Stomach (tissue), 9 donors: ENCODE measurements around the gene ANKFN1. TPM values are rescaled to one million over a fixed set of nuclear protein-coding genes. Genes with fewer than 3 reads are reported as not detected.

Experiments
- DNase-seq, 2 donors: peaks; one replicate each; pipeline versions ENCODE4 v3.0.0 to v3.0.0-alpha.2; 2013 to 2019
- H3K27ac ChIP-seq, 5 donors: fragments of 200-600 bp in 4 of 5; sonication (generic) in 4 of 5; one replicate each; pipeline ENCODE4 v1.5.1; 2013 to 2019; ENCODE audit warnings: mild to moderate bottlenecking in 1 of 5, moderate library complexity in 1 of 5
- H3K27me3 ChIP-seq, 3 donors: fragments of 200-600 bp; sonication (generic); one replicate each; pipeline ENCODE4 v1.5.1; 2017 to 2019; ENCODE audit warnings: mixed run types in 1 of 3
- H3K36me3 ChIP-seq, 4 donors: fragments of 200-600 bp; sonication (generic); 1 replicate in 3 of 4; 2 replicates in 1 of 4; pipeline ENCODE4 v1.5.1; 2016 to 2019
- H3K4me1 ChIP-seq, 4 donors: fragments of 200-600 bp; sonication (generic); one replicate each; pipeline ENCODE4 v1.5.1; 2016 to 2019
- H3K4me3 ChIP-seq, 4 donors: fragments of 200-600 bp; sonication (generic) in 3 of 4; one replicate each; pipeline ENCODE4 v1.5.1; 2016 to 2019; ENCODE audit warnings: mild to moderate bottlenecking in 1 of 4
- H3K9me3 ChIP-seq, 4 donors: fragments of 200-600 bp; sonication (generic); one replicate each; pipeline ENCODE4 v1.5.1; 2016 to 2019
- EP300 ChIP-seq: sonication (generic); formaldehyde crosslinking; IDR thresholded peaks from one replicate; pipeline ENCODE4 v1.6.1; 2017; ENCODE audit warnings: antibody characterized with exemption
- POLR2A ChIP-seq, 4 donors: fragments of 450-650 bp; IDR thresholded peaks; one replicate each; pipeline ENCODE4 v1.6.1; 2016; ENCODE audit warnings: antibody characterized with exemption in 4 of 4, control low read depth in 2 of 4, mild to moderate bottlenecking in 1 of 4, moderate library complexity in 1 of 4
- POLR2AphosphoS5 ChIP-seq, 3 donors: sonication (generic); formaldehyde crosslinking; IDR thresholded peaks; one replicate each; pipeline ENCODE4 v1.6.1; 2016; ENCODE audit warnings: antibody characterized with exemption in 3 of 3
- WGBS, 5 donors: extraction: QIAGEN DNeasy Blood & Tissue Kit in 3 of 5; methylation state at CpG; one replicate each; pipeline versions ENCODE4 v1.1.5 to v1.1.7; 2013 to 2018; 5-methylcytosine and 5-hydroxymethylcytosine counted together
- intact Hi-C: fragments of 100-400 bp; cut with DNase I; formaldehyde crosslinking; loops from one replicate; pipeline ENCODE4 v1.15.1; 2023; ENCODE audit warnings: low total_unique reads
- polyA plus RNA-seq, 3 donors: library from polyadenylated mRNA; stranded (reverse); fragments of 200-250 nt; gene quantifications; one replicate each; pipeline ENCODE4 v1.2.3, GENCODE V29; 2013
- total RNA-seq, 5 donors: library from RNA; depleted of rRNA; stranded (reverse); fragments of >200 nt; gene quantifications; one replicate each; pipeline versions ENCODE4 v1.1.0 to v1.2.3, GENCODE V29; 2014 to 2016
- TF ChIP-seq, protein P1 (sequence below), 7 experiments: fragments of 450-650 bp in 4 of 7; fragments of 200-600 bp in 3 of 7; sonication (generic) in 3 of 7; IDR thresholded peaks; one replicate each; pipeline ENCODE4 v1.5.1; 2016 to 2019; ENCODE audit warnings: antibody characterized with exemption in 7 of 7, control low read depth in 2 of 7, mild to moderate bottlenecking in 1 of 7
- donor health status: healthy with polysubstance abuse.
- donor health status: Bipolar disorder and iron deficiency.
- donor health status: healthy.

The ANKFN1 gene
- total and polyA plus RNA-seq, 8 donors = 0.10 to 2.9 (median 1.3) TPM; not detected in 4

DNA sequence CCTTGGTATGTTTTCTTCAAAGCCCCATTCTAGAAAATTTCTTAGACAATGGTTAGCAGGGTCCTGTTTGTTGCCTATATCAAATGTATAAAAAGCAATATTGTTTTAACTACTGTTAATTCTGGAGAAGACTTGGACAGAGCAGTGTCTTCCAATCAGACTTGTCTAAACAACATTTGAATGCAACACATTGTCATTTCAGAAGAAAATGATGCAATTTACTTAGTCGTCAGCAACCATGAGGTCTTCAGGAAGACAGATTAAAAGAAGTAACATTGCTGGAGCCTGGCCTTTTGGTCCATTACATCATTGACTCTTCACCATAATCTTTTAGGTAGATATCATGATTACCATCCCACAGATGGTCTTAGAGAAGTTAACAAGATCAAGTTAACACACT is 94.5 kb downstream of the ANKFN1 start:
- Histone ChIP-seq H3K4me3 (no peak overlapping the region), H3K36me3 (no peaks in the 10 kb centered on the region), H3K4me1 (no peaks in the 10 kb centered on the region), H3K9me3 (no peaks in the 10 kb centered on the region), H3K27me3 (no peaks in the 10 kb centered on the region), H3K27ac (no peak overlapping the region)
- WGBS, 5 donors = 70 to 91% (median 85%) methylated on average over 1 of the region's 1 CpG
- no peak for DNase-seq
- intact Hi-C loops = no loop called here
- TF ChIP-seq POLR2AphosphoS5 (IDR thresholded peaks at IDR 0.05) (no peak), EP300 (no peak), POLR2A (IDR thresholded peaks at IDR 0.05) (no peak)
- TF ChIP-seq, protein P1, sequence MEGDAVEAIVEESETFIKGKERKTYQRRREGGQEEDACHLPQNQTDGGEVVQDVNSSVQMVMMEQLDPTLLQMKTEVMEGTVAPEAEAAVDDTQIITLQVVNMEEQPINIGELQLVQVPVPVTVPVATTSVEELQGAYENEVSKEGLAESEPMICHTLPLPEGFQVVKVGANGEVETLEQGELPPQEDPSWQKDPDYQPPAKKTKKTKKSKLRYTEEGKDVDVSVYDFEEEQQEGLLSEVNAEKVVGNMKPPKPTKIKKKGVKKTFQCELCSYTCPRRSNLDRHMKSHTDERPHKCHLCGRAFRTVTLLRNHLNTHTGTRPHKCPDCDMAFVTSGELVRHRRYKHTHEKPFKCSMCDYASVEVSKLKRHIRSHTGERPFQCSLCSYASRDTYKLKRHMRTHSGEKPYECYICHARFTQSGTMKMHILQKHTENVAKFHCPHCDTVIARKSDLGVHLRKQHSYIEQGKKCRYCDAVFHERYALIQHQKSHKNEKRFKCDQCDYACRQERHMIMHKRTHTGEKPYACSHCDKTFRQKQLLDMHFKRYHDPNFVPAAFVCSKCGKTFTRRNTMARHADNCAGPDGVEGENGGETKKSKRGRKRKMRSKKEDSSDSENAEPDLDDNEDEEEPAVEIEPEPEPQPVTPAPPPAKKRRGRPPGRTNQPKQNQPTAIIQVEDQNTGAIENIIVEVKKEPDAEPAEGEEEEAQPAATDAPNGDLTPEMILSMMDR (IDR thresholded peaks at IDR 0.05) = no peak

DNA sequence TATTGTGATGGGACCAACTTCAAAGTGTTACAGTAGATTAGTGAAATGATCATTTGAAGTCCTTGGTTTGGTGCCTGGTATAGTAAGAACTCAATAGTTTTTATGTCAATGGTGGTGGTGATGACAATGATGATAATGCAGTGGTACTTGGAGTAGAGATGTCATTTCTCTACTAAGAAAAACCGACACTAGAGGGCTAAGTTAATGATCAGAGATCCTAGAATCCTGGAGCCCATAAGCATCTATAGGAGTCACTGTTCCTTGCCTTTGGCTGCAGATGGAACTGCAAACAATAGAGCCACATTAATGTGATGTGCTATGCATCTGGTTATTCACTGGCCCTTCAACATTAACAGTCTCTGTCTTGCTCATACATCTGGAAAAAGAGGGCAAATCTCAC is 103.8 kb downstream of the ANKFN1 start:
- intact Hi-C loops = no loop called here
- no peak for DNase-seq
- no peak for TF ChIP-seq EP300
- TF ChIP-seq POLR2AphosphoS5 (IDR thresholded peaks at IDR 0.05) = no peak
- TF ChIP-seq POLR2A (IDR thresholded peaks at IDR 0.05) = no peak
- TF ChIP-seq, protein P1 (IDR thresholded peaks at IDR 0.05) = no peak
- Histone ChIP-seq H3K4me3 (no peak overlapping the region), H3K9me3 (no peaks in the 10 kb centered on the region), H3K27me3 (no peaks in the 10 kb centered on the region), H3K36me3 (no peaks in the 10 kb centered on the region), H3K27ac (no peak overlapping the region), H3K4me1 (no peaks in the 10 kb centered on the region)
- 49 to 74% (median 60%) methylated on average over 1 of the region's 1 CpG for WGBS, 5 donors

DNA sequence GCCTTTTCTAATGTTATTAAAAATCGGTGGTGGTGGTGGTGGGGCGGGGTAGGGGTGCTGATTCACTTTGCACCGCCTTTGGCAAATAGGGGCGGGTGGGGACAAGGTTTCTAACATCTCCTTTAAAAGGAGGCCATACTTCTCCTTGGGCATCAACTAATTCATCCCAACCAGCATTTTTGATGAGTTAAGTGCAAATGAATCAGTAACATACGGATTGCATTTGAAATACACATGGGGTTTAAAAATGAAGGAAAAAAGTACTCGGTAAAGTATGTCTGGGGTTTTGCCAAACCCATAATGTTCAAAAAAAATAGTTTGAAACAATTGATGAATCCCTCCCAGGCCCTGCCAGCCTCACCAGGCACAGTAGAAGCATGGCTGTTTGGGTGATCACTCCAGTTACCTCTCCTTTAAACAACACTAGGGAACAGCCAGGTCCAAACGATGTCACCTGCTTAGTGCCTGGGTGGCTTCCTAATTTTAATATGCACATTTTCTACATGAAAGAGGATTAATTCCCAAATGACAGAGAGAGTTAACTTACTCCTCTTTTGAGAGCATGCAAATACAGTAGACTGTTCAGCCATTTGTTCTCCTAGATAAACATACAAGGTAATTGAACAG is 107.2 kb downstream of the ANKFN1 start:
- Histone ChIP-seq H3K4me3 (no peak overlapping the region), H3K9me3 (no peaks in the 10 kb centered on the region), H3K27me3 (no peaks in the 10 kb centered on the region), H3K4me1 (no peaks in the 10 kb centered on the region), H3K27ac (no peak overlapping the region), H3K36me3 (no peaks in the 10 kb centered on the region)
- WGBS, 5 donors = 78 to 87% (median 84%) methylated on average over 7 of the region's 7 CpGs
- no peak for DNase-seq
- intact Hi-C loops = no loop called here
- TF ChIP-seq POLR2A (IDR thresholded peaks at IDR 0.05) (no peak), POLR2AphosphoS5 (IDR thresholded peaks at IDR 0.05) (no peak)

DNA sequence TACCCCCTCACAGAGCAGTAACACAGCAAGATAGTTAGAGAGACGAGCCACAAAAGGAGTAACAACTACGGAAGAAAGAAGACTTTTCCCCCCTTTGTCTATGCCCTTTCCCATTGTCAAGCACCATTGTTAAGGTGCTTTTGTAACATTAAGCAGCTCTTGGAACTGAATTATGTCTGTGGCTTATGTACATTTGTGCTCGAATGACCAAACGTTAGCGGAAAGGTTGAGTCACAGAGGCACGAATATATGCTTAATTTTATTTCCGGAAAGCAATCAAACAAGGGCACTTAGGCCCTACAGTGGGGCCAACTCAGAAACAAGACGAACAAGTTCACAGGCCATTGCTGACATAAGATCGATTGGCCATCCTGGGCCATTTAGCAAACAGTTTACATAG is 109.5 kb downstream of the ANKFN1 start:
- TF ChIP-seq EP300 (no peak), POLR2A (IDR thresholded peaks at IDR 0.05) (no peak), POLR2AphosphoS5 (IDR thresholded peaks at IDR 0.05) (peak in 1 of 3 donors; percentile 27)
- TF ChIP-seq, protein P1 (IDR thresholded peaks at IDR 0.05) = no peak
- no peak overlapping the region for H3K27ac ChIP-seq
- no peak overlapping the region for H3K4me3 ChIP-seq
- intact Hi-C loops = no loop called here
- DNase-seq = peak; percentile 49 to 58
- H3K9me3 ChIP-seq = no peaks in the 10 kb centered on the region
- no peaks in the 10 kb centered on the region for H3K27me3 ChIP-seq
- H3K36me3 ChIP-seq = no peaks in the 10 kb centered on the region
- no peaks in the 10 kb centered on the region for H3K4me1 ChIP-seq
- 28 to 50% (median 37%) methylated on average over 9 of the region's 9 CpGs for WGBS, 5 donors
